Adrenal gland (tissue), 12 donors: ENCODE results near the gene SLC45A3. TPM values are rescaled to one million over a fixed set of nuclear protein-coding genes. Genes with fewer than 3 reads are reported as not detected.

Experiments
- DNase-seq, 7 donors: peaks; one replicate each; pipeline ENCODE4 v3.0.0-alpha.2; 2019 to 2020
- H3K27ac ChIP-seq, 5 donors: fragments of 200-600 bp; sonication (generic) in 4 of 5; 1 replicate in 3 of 5; 2 replicates in 2 of 5; pipeline versions ENCODE4 v1.5.1 to v1.8.0; 2016 to 2020; ENCODE audit warnings: mild to moderate bottlenecking in 1 of 5
- H3K27me3 ChIP-seq: fragments of 200-600 bp; 2 replicates; pipeline ENCODE4 v1.8.0; 2021
- H3K36me3 ChIP-seq, 2 donors: fragments of 200-600 bp; replicated peaks in 1 of 2; 1 replicate in 1 of 2; 2 replicates in 1 of 2; pipeline versions ENCODE4 v1.5.1 to v1.8.0; 2018 to 2022
- H3K4me1 ChIP-seq, 2 donors: fragments of 200-600 bp; replicated peaks in 1 of 2; 1 replicate in 1 of 2; 2 replicates in 1 of 2; pipeline versions ENCODE4 v1.5.1 to v1.8.0; 2018 to 2021
- H3K4me3 ChIP-seq, 4 donors: fragments of 200-600 bp; sonication (generic) in 3 of 4; one replicate each; pipeline ENCODE4 v1.5.1; 2016 to 2018
- H3K9me3 ChIP-seq, 3 donors: fragments of 200-600 bp; sonication (generic) in 1 of 3; replicated peaks in 1 of 3; 1 replicate in 2 of 3; 2 replicates in 1 of 3; pipeline versions ENCODE4 v1.5.1 to v1.8.0; 2016 to 2021
- CTCF ChIP-seq, 6 experiments: fragments of 450-650 bp in 4 of 6; fragments of 200-600 bp in 2 of 6; sonication (generic) in 1 of 6; IDR thresholded peaks; 1 replicate in 5 of 6; 2 replicates in 1 of 6; pipeline versions ENCODE4 v1.5.1 to v1.8.0; 2016 to 2021; ENCODE audit warnings: antibody characterized with exemption in 6 of 6, mild to moderate bottlenecking in 2 of 6, moderate library complexity in 1 of 6
- POLR2A ChIP-seq, 2 donors: fragments of 450-650 bp; IDR thresholded peaks; one replicate each; pipeline ENCODE4 v1.6.1; 2017; ENCODE audit warnings: antibody characterized with exemption in 2 of 2, mild to moderate bottlenecking in 2 of 2, moderate library complexity in 1 of 2
- WGBS, 4 donors: extraction: QIAGEN DNeasy Blood & Tissue Kit in 2 of 4; methylation state at CpG; one replicate each; pipeline versions ENCODE4 v1.1.5 to v1.1.7; 2013 to 2017; 5-methylcytosine and 5-hydroxymethylcytosine counted together
- intact Hi-C, 2 donors: fragments of 100-400 bp; cut with DNase I; formaldehyde crosslinking; loops; one replicate each; pipeline versions ENCODE4 v1.14.1 to v1.15.0; 2022 to 2023
- polyA plus RNA-seq, 3 donors: library from polyadenylated mRNA; stranded (reverse); fragments of 200-250 nt in 2 of 3; fragments of 350-450 nt in 1 of 3; fragmentation: Illumina TruSeq in 1 of 3; extraction: RNeasy Lipid Tissue Mini Kit (QIAGEN cat#74804) in 1 of 3; gene quantifications; one replicate each; pipeline ENCODE4 v1.2.3, GENCODE V29; 2013 to 2014
- total RNA-seq, 9 donors: library from RNA; depleted of rRNA in 4 of 9; stranded (reverse); fragments of >200 nt in 4 of 9; fragments of 120-200 nt in 1 of 9; fragmentation: NEBNext Ultra II Directional in 1 of 9; extraction: Animal tissue kit (Norgen Biotek cat#: 25700) in 1 of 9; gene quantifications; one replicate each; pipeline versions ENCODE4 v1.1.0 to v1.2.4, GENCODE V29; 2013 to 2023
- donor health status: healthy with polysubstance abuse.
- donor health status: Bipolar disorder and iron deficiency.
- donor health status: DM: yes; HTN: yes; CAD: no.
- donor health status: DM: no; HTN: no; CAD: no.
- donor health status: DM: no; HTN: no; CAD: no.
- donor health status: DM: yes; HTN: yes; CAD: no.

SLC45A3 gene
- total and polyA plus RNA-seq, 12 donors = 4.7 to 27.9 (median 8.9) TPM

GRCh38 chr1:205663286-205663936 lies 16.9 kb downstream of the SLC45A3 start:
- no peaks in the 10 kb centered on the region for H3K9me3 ChIP-seq
- no peaks in the 10 kb centered on the region for H3K4me1 ChIP-seq
- 79 to 87% (median 85%) methylated on average over 10 to 18 of the region's 18 CpGs for WGBS, 4 donors
- TF ChIP-seq CTCF (IDR thresholded peaks at IDR 0.05) (no peak), POLR2A (IDR thresholded peaks at IDR 0.05) (no peak)
- intact Hi-C loops = loop anchor here (5.0 kb wide), 1 partner anchor 44 kb away; no protein-coding TSS in a partner anchor
- no peaks in the 10 kb centered on the region for H3K27me3 ChIP-seq
- H3K36me3 ChIP-seq = no peaks in the 10 kb centered on the region
- DNase-seq = no peak
- H3K27ac ChIP-seq = no peak overlapping the region
- no peak overlapping the region for H3K4me3 ChIP-seq

DNA sequence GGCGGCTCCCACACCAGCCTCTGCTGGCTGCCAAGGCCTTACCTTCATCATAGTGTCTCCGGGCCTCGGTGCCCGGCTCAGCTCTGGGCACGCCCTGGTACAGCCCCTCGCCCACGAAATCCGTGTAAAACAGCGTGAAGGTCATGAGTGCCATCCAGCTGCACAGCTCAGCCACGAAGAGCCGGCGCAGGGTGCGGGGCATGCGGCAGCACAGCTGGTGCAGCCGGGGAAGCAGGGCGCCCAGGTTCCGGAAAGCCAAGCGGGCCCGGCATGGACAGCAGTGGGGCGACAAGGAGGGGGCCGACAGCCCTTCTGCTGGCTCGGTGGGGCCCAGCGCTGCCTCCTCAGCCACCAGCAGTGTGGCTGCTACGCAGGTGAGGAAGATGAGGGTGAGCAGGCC lies 17.5 kb downstream of the SLC45A3 start:
- no peak overlapping the region for H3K4me3 ChIP-seq
- H3K4me1 ChIP-seq = no peaks in the 10 kb centered on the region
- no peaks in the 10 kb centered on the region for H3K27me3 ChIP-seq
- no peaks in the 10 kb centered on the region for H3K36me3 ChIP-seq
- TF ChIP-seq POLR2A (IDR thresholded peaks at IDR 0.05) = no peak
- no peak for TF ChIP-seq CTCF (IDR thresholded peaks at IDR 0.05)
- WGBS, 4 donors = 89 to 95% (median 93%) methylated on average over 18 to 24 of the region's 24 CpGs
- no peaks in the 10 kb centered on the region for H3K9me3 ChIP-seq
- intact Hi-C loops = loop anchor here (5.0 kb wide), 1 partner anchor 45 kb away; no protein-coding TSS in a partner anchor
- H3K27ac ChIP-seq = no peak overlapping the region
- DNase-seq = no peak

DNA sequence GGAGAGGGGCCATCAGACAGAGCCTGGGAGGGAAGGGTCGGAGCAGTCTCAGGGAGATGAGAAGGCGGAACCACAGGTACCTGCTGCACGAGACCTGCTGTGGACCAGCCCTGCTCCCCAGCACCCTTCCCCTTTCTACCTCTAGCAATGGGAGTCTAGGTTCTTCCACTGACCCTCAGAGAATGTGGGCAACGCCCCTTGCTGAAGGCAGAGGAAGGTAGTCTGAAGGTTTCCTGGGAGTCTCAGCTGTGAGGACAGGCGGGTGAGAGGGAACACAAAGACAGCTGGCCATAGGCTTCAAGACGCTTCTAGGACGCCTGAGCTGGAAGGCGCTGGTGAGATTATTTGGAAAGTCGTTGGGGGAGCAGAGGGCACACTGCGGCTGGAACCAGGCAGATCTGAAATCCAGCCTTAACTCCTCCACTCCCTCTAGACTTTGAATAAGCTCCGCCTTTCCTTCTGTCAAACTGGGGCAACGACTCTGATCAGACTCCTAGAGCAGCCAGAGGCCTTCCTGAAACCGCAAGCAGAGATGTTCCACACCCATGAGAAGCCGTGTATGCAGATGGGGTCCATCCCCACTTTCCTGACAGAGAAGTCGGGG lies 18.1 kb downstream of the SLC45A3 start:
- 80 to 93% (median 86%) methylated on average over 11 to 15 of the region's 15 CpGs for WGBS, 4 donors
- Histone ChIP-seq H3K36me3 (no peaks in the 10 kb centered on the region), H3K27me3 (no peaks in the 10 kb centered on the region), H3K9me3 (no peaks in the 10 kb centered on the region), H3K4me1 (no peaks in the 10 kb centered on the region), H3K4me3 (no peak overlapping the region), H3K27ac (peak overlapping the region in 1 of 5 donors; percentile 18)
- intact Hi-C loops = loop anchor here (5.0 kb wide), 1 partner anchor 45 kb away; no protein-coding TSS in a partner anchor
- no peak for DNase-seq
- TF ChIP-seq POLR2A (IDR thresholded peaks at IDR 0.05) (no peak), CTCF (IDR thresholded peaks at IDR 0.05) (no peak)

DNA sequence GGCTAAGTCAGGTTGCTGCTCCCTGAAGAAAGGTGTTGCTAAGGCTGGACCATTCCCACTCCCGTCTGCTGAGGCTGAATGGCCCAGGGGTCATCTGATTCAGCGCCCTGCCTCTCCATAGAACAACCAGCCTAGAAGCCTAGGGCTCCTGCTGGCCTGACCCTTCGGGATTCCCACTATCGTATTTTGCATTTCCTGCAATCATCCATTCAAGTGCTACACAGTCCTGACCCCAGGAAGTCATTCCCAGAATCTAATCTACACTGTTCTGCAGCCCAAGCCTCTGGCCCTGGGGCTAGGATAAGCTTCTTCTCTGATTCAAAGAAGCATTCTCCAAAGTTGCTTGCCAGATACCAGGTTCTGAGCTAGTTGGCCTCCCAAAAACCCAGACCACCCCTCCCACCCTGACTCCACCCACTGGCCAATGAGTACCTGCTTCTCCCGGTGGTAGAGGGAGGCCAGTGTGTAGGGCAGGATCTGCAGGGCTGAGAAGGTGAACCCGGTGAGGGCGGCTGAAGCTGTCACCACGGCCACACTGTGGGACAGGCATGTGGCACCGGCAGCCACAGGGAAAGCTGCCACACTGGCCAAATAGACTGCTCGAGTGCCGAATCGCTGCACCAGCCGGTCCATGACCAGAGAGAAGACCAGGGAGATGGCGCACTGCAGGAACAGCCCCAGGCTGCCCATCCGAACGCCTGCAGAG lies 18.7 kb downstream of the SLC45A3 start:
- H3K36me3 ChIP-seq = no peaks in the 10 kb centered on the region
- H3K27ac ChIP-seq = peak overlapping the region in 1 of 5 donors; percentile 18
- DNase-seq = no peak
- WGBS, 4 donors = 73 to 89% (median 84%) methylated on average over 4 to 16 of the region's 16 CpGs
- H3K9me3 ChIP-seq = no peaks in the 10 kb centered on the region
- TF ChIP-seq POLR2A (IDR thresholded peaks at IDR 0.05) = no peak
- no peak for TF ChIP-seq CTCF (IDR thresholded peaks at IDR 0.05)
- H3K27me3 ChIP-seq = no peaks in the 10 kb centered on the region
- intact Hi-C loops = loop anchor here (5.0 kb wide), 1 partner anchor 46 kb away; no protein-coding TSS in a partner anchor
- H3K4me1 ChIP-seq = no peaks in the 10 kb centered on the region
- H3K4me3 ChIP-seq = no peak overlapping the region
